ENCODE measurements around the gene MBD3.

DNA sequence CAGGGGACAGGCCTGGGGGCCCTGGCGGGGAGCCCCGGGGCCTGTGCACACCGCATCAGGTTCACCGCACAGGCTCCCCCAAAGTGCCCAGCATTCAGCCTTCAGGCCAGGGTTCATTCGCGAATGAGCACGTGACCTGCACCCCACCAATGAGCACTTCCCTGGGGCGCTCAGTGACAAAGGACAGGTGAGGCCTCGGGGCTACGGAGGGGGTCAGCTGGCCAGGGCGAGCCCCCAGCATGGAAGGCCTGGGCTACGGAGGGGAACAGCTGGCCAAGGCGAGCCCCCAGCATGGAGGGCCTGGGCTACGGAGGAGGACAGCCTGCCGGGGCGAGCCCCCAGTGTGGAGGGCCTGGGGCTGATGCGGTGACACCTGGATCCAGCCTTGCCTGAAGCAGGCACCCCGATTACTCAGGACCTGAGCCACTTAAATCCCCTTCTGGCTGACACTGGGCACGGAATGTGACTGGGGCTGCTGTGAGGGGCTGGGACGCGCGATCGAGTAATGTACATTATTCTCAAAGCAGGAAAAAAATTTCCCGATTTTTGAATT, 36.7 kb upstream of the MBD3 start:
- TF ChIP-seq POLR2A (IDR thresholded peaks at IDR 0.05; ENCODE audit: extremely low read depth, insufficient read length) (no peak), CTCF (IDR thresholded peaks at IDR 0.05; ENCODE audit: low read depth, low read length) (no peak)

Data from NB4 (cell line).